HCT116 (cell line): ENCODE results near the gene ADK. TPM values are rescaled to one million over a fixed set of nuclear protein-coding genes. Genes with fewer than 3 reads are reported as not detected.

Source experiments
- ATAC-seq: fragments of 200-7000 bp; cut with Tn5 transposase; 2 replicates; pipeline ENCODE4 v1.9.1; 2020; ENCODE audit warnings: mild to moderate bottlenecking, moderate library complexity
- BruUV-seq: library from RNA; stranded (reverse); fragments of 400-500 nt; replicated peaks from 2 replicates; lab custom pipeline; 2021; lab: Mats Ljungman, UMichigan
- CTCF ChIA-PET: fragments of 300-600 bp; sonication (Branson Sonifier 250); formaldehyde crosslinking; loops from one replicate; lab custom pipeline; 2021; ENCODE audit warnings: antibody characterized with exemption; lab: Charles Lee
- POLR2A ChIA-PET: fragments of 300-600, 350-600 bp; sonication (Branson Sonifier 250); formaldehyde crosslinking; loops from one replicate; lab custom pipeline; 2021; ENCODE audit warnings: antibody characterized with exemption; lab: Charles Lee
- RAD21 ChIA-PET, 2 experiments: fragments of 300-600 bp; sonication (Branson Sonifier 250); formaldehyde crosslinking; loops; one replicate each; lab custom pipeline; 2023; ENCODE audit warnings: low total read pairs in 2 of 2; ENCODE audit not compliant: uncharacterized antibody in 2 of 2, unreplicated experiment in 2 of 2, low non-redundant PET in 1 of 2; lab: Charles Lee
- DNase-seq: peaks from one replicate; pipeline ENCODE4 v3.0.0-alpha.2; 2010; ENCODE audit warnings: low read depth, low spot score
- H2AFZ ChIP-seq: fragments of 200-600 bp; shearing (Covaris generic), sonication (generic); 2 replicates; pipeline ENCODE4 v1.6.1; 2017; ENCODE audit warnings: low read depth, mixed run types, mixed read lengths, antibody characterized with exemption, low read length; ENCODE audit not compliant: poor library complexity, severe bottlenecking
- H3K27ac ChIP-seq: 2 replicates; pipeline ENCODE4 v1.5.1; 2012; ENCODE audit warnings: low read depth, low read length
- H3K27me3 ChIP-seq: fragments of 200-600 bp; sonication (generic); 2 replicates; pipeline ENCODE4 v1.6.1; 2016; ENCODE audit warnings: mixed run types, low read length, mixed read lengths; ENCODE audit not compliant: insufficient read depth
- H3K36me3 ChIP-seq, 2 experiments: fragments of 200-500 bp in 1 of 2; fragments of 200-600 bp in 1 of 2; sonication (Bioruptor generic) in 1 of 2; sonication (generic) in 1 of 2; 2 replicates each; pipeline versions ENCODE4 v1.5.1 to v1.6.1; 2014 to 2016; ENCODE audit warnings: low read length in 2 of 2, inconsistent platforms in 1 of 2, mixed read lengths in 1 of 2, mixed run types in 1 of 2; ENCODE audit not compliant: insufficient read depth in 2 of 2, control insufficient read depth in 1 of 2
- H3K4me1 ChIP-seq, 2 experiments: fragments of 200-600 bp in 1 of 2; sonication (generic) in 1 of 2; 2 replicates each; pipeline versions ENCODE4 v1.5.1 to v1.6.1; 2012 to 2017; ENCODE audit warnings: low read length in 2 of 2, inconsistent platforms in 1 of 2, mild to moderate bottlenecking in 1 of 2, mixed read lengths in 1 of 2, mixed run types in 1 of 2, moderate library complexity in 1 of 2; ENCODE audit not compliant: insufficient read depth in 2 of 2, control insufficient read depth in 1 of 2
- H3K4me2 ChIP-seq: fragments of 200-600 bp; sonication (generic); 2 replicates; pipeline ENCODE4 v1.6.1; 2017; ENCODE audit warnings: mixed run types, low read length, mixed read lengths
- H3K4me3 ChIP-seq, 2 experiments: fragments of 200-600 bp in 1 of 2; sonication (generic) in 1 of 2; replicated peaks in 1 of 2; 2 replicates each; pipeline ENCODE4 v1.5.1; 2011 to 2016; ENCODE audit warnings: low read length in 2 of 2, control low read depth in 1 of 2, low read depth in 1 of 2, mild to moderate bottlenecking in 1 of 2, mixed read lengths in 1 of 2, mixed run types in 1 of 2
- H3K79me2 ChIP-seq: fragments of 200-600 bp; sonication (generic); 2 replicates; pipeline ENCODE4 v1.6.1; 2017; ENCODE audit warnings: mild to moderate bottlenecking, mixed run types, low read length, moderate library complexity, mixed read lengths; ENCODE audit not compliant: insufficient read depth
- H3K9ac ChIP-seq: fragments of 200-600 bp; sonication (generic); 2 replicates; pipeline ENCODE4 v1.6.1; 2016; ENCODE audit warnings: low read length, mixed read lengths
- H3K9me2 ChIP-seq: fragments of 200-600 bp; sonication (generic), shearing (Covaris generic); 2 replicates; pipeline ENCODE4 v1.6.1; 2017; ENCODE audit warnings: mixed run types, mild to moderate bottlenecking, moderate library complexity; ENCODE audit not compliant: insufficient read depth
- H3K9me3 ChIP-seq, 2 experiments: fragments of 200-500 bp in 1 of 2; fragments of 200-600 bp in 1 of 2; sonication (Bioruptor generic) in 1 of 2; sonication (generic) in 1 of 2; 2 replicates each; pipeline ENCODE4 v1.6.1; 2014 to 2017; ENCODE audit warnings: low read length in 2 of 2, mixed read lengths in 2 of 2, inconsistent platforms in 1 of 2, low read depth in 1 of 2, mild to moderate bottlenecking in 1 of 2, mixed run types in 1 of 2, moderate library complexity in 1 of 2; ENCODE audit not compliant: control insufficient read depth in 1 of 2, insufficient read depth in 1 of 2
- H4K20me1 ChIP-seq: fragments of 200-600 bp; sonication (generic), shearing (Covaris generic); 2 replicates; pipeline ENCODE4 v1.6.1; 2017; ENCODE audit warnings: mixed run types, mild to moderate bottlenecking, moderate library complexity; ENCODE audit not compliant: insufficient read depth
- CBX3 ChIP-seq: IDR thresholded peaks from 2 replicates; pipeline ENCODE4 v1.6.1; 2012; ENCODE audit warnings: low read depth
- CEBPB ChIP-seq: IDR thresholded peaks from 2 replicates; pipeline ENCODE4 v1.6.1; 2012; ENCODE audit warnings: low read depth
- JUND ChIP-seq: IDR thresholded peaks from 2 replicates; pipeline ENCODE4 v1.6.1; 2012
- RAD21 ChIP-seq: IDR thresholded peaks from 2 replicates; pipeline ENCODE4 v1.6.1; 2012; ENCODE audit warnings: low read depth, mild to moderate bottlenecking
- SIN3A ChIP-seq: IDR thresholded peaks from 2 replicates; pipeline ENCODE4 v1.6.1; 2012; ENCODE audit warnings: low read depth
- SRF ChIP-seq: IDR thresholded peaks from 2 replicates; pipeline ENCODE4 v1.6.1; 2012; ENCODE audit warnings: low read depth
- TCF7L2 ChIP-seq: IDR thresholded peaks from 2 replicates; pipeline ENCODE4 v1.7.0; 2011; ENCODE audit warnings: borderline replicate concordance, inconsistent platforms; ENCODE audit not compliant: insufficient read depth, insufficient read length; ENCODE audit errors: extremely low read depth
- YY1 ChIP-seq: IDR thresholded peaks from 2 replicates; pipeline ENCODE4 v1.6.1; 2011; ENCODE audit warnings: low read length, low read depth, moderate library complexity, mild to moderate bottlenecking; ENCODE audit not compliant: insufficient replicate concordance; ENCODE audit errors: extremely low read depth
- intact Hi-C: fragments of 100-400 bp; cut with micrococcal nuclease; formaldehyde crosslinking; loops from 2 replicates; pipeline ENCODE4 v1.10.0; 2022
- total RNA-seq: library from RNA; stranded (reverse); gene quantifications from one replicate; pipeline ENCODE4 v1.2.1, GENCODE V29; 2021; ENCODE audit not compliant: unreplicated experiment
- TF ChIP-seq, protein P1 (sequence below): IDR thresholded peaks from 2 replicates; pipeline ENCODE4 v1.6.1; 2012; ENCODE audit warnings: low read depth

ADK gene
- total RNA-seq, 1 experiment from 2014 or later, result 55.0 TPM

GRCh38 chr10:74289188-74289587, 138.2 kb downstream of the ADK start (continued):
- TF ChIP-seq YY1 (no peak), JUND (no peak)

- Histone ChIP-seq H3K9me3 (no peaks in the 10 kb centered on the region), H3K9me2 (no peaks in the 10 kb centered on the region), H2AFZ (no peak overlapping the region), H3K79me2 (peaks cover 10% of the 10 kb centered on the region), H3K4me3 (no peak overlapping the region), H3K27ac (no peak overlapping the region), H3K27me3 (no peaks in the 10 kb centered on the region), H4K20me1 (0 out of 2 replicates have a peak, but pooled peaks cover 4% of the 10 kb centered on the region), H3K36me3 (no peaks in the 10 kb centered on the region), H3K4me2 (no peak overlapping the region), H3K9ac (no peak overlapping the region), H3K4me1 (peaks cover 41 to 46% of the 10 kb centered on the region in 2 experiments)
- TF ChIP-seq CEBPB, result no peak
- no peak for TF ChIP-seq SRF
- DNase-seq (no peak), ATAC-seq (no peak)
- intact Hi-C loops, result no loop called here
- ChIA-PET POLR2A (no interaction called here), RAD21 (no interaction called here), CTCF (no interaction called here)
- no TSS peak for BruUV-seq
These were observed 138.9 kb downstream of the ADK start for GRCh38 chr10:74289951-74290350.

- H4K20me1 ChIP-seq, result 0 out of 2 replicates have a peak, but pooled peaks cover 4% of the 10 kb centered on the region
- H3K9ac ChIP-seq, result no peak overlapping the region
- TF ChIP-seq CBX3, result no peak
- peak; percentile 16; the same call in 1 of the 2 replicates for TF ChIP-seq JUND
- no peak for TF ChIP-seq RAD21
- no peak for TF ChIP-seq TCF7L2
- TF ChIP-seq, protein P1, sequence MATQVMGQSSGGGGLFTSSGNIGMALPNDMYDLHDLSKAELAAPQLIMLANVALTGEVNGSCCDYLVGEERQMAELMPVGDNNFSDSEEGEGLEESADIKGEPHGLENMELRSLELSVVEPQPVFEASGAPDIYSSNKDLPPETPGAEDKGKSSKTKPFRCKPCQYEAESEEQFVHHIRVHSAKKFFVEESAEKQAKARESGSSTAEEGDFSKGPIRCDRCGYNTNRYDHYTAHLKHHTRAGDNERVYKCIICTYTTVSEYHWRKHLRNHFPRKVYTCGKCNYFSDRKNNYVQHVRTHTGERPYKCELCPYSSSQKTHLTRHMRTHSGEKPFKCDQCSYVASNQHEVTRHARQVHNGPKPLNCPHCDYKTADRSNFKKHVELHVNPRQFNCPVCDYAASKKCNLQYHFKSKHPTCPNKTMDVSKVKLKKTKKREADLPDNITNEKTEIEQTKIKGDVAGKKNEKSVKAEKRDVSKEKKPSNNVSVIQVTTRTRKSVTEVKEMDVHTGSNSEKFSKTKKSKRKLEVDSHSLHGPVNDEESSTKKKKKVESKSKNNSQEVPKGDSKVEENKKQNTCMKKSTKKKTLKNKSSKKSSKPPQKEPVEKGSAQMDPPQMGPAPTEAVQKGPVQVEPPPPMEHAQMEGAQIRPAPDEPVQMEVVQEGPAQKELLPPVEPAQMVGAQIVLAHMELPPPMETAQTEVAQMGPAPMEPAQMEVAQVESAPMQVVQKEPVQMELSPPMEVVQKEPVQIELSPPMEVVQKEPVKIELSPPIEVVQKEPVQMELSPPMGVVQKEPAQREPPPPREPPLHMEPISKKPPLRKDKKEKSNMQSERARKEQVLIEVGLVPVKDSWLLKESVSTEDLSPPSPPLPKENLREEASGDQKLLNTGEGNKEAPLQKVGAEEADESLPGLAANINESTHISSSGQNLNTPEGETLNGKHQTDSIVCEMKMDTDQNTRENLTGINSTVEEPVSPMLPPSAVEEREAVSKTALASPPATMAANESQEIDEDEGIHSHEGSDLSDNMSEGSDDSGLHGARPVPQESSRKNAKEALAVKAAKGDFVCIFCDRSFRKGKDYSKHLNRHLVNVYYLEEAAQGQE, result no peak
- no peak for TF ChIP-seq SIN3A
- no peak overlapping the region for H3K4me3 ChIP-seq
- H3K27ac ChIP-seq, result no peak overlapping the region; the same call in 1 of the 2 replicates
- no peaks in the 10 kb centered on the region for H3K9me2 ChIP-seq
- BruUV-seq, result no TSS peak
- peak overlapping the region; percentile 46; the same call in 1 of the 2 replicates for H3K4me2 ChIP-seq
- H3K27me3 ChIP-seq, result no peaks in the 10 kb centered on the region
- ChIA-PET RAD21 (no interaction called here), POLR2A (no interaction called here), CTCF (no interaction called here)
- intact Hi-C loops, result no loop called here
- DNase-seq (no peak), ATAC-seq (no peak)
- H2AFZ ChIP-seq, result no peak overlapping the region
- no peaks in the 10 kb centered on the region for H3K9me3 ChIP-seq
- H3K36me3 ChIP-seq, result no peaks in the 10 kb centered on the region
- peaks cover 41 to 46% of the 10 kb centered on the region in 2 experiments for H3K4me1 ChIP-seq
- peaks cover 15% of the 10 kb centered on the region for H3K79me2 ChIP-seq
These were observed 139.7 kb downstream of the ADK start for GRCh38 chr10:74290708-74291107.
